Loucy (cell line): ENCODE results near the gene PKD1L1.

ENCODE experiments used
- EZH2phosphoT487 ChIP-seq: fragments of 200-600 bp; IDR thresholded peaks from 2 replicates; pipeline ENCODE4 v1.6.1; 2018; ENCODE audit warnings: antibody characterized with exemption, mild to moderate bottlenecking, moderate library complexity, borderline replicate concordance
- TF ChIP-seq, protein P1 (sequence below): fragments of 200-600 bp; sonication (generic); conservative IDR thresholded peaks from 2 replicates; pipeline ENCODE4 v1.5.1; 2014; ENCODE audit warnings: mild to moderate bottlenecking, antibody characterized with exemption, low read length

DNA sequence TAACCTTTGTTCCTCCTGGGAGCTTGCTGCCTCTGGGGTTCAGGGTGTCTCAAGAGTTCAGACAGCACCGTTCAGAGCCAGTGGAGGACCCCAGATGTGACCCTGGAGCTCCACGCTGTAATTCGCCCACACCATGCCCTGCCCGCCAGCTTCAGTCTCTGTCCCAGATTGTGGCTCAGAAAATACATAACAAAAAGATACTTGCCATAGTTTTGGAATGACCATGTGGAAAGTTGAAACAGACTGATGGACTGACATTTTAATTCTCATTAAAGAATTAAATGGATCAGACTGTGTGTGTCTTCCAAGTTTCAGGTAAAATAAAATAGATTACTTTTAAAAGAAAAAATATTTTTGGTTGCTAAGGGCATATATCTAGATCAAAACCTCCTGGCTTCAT lies 191.6 kb downstream of the PKD1L1 start:
- TF ChIP-seq, protein P1, sequence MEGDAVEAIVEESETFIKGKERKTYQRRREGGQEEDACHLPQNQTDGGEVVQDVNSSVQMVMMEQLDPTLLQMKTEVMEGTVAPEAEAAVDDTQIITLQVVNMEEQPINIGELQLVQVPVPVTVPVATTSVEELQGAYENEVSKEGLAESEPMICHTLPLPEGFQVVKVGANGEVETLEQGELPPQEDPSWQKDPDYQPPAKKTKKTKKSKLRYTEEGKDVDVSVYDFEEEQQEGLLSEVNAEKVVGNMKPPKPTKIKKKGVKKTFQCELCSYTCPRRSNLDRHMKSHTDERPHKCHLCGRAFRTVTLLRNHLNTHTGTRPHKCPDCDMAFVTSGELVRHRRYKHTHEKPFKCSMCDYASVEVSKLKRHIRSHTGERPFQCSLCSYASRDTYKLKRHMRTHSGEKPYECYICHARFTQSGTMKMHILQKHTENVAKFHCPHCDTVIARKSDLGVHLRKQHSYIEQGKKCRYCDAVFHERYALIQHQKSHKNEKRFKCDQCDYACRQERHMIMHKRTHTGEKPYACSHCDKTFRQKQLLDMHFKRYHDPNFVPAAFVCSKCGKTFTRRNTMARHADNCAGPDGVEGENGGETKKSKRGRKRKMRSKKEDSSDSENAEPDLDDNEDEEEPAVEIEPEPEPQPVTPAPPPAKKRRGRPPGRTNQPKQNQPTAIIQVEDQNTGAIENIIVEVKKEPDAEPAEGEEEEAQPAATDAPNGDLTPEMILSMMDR = no peak
- TF ChIP-seq EZH2phosphoT487 = no peak
